Prostate gland (tissue), 2 donors: Measurements from ENCODE around the gene EXOSC5.

ENCODE experiments used
- CTCF ChIP-seq, 4 experiments: fragments of 200-600 bp in 2 of 4; fragments of 450-650 bp in 2 of 4; sonication (generic) in 2 of 4; IDR thresholded peaks; 1 replicate in 3 of 4; 2 replicates in 1 of 4; pipeline ENCODE4 v1.5.1; 2016 to 2019; ENCODE audit warnings: antibody characterized with exemption in 4 of 4, mild to moderate bottlenecking in 2 of 4, moderate library complexity in 2 of 4
- POLR2A ChIP-seq: fragments of 450-650 bp; IDR thresholded peaks from one replicate; pipeline ENCODE4 v1.6.1; 2016; ENCODE audit warnings: antibody characterized with exemption, mild to moderate bottlenecking
- POLR2AphosphoS5 ChIP-seq: sonication (generic); formaldehyde crosslinking; IDR thresholded peaks from one replicate; pipeline ENCODE4 v1.6.1; 2017; ENCODE audit warnings: antibody characterized with exemption

GRCh38 chr19:41427647-41428480 is 30.7 kb upstream of the EXOSC5 start:
- no peak for TF ChIP-seq CTCF (IDR thresholded peaks at IDR 0.05)
- TF ChIP-seq POLR2AphosphoS5, result no peak
- no peak for TF ChIP-seq POLR2A
